GM18502 (cell line): Measurements from ENCODE around the gene CHST15.

Experiments used
- ATAC-seq: cut with Tn5 transposase; IDR thresholded peaks from one replicate; pipeline ENCODE4 v1.9.1; 2021; ENCODE audit warnings: mild to moderate bottlenecking; ENCODE audit not compliant: unreplicated experiment, poor library complexity

CHST15 gene

GRCh38 chr10:124069341-124070264, 23.8 kb downstream of the CHST15 start:
- no peak for ATAC-seq

DNA sequence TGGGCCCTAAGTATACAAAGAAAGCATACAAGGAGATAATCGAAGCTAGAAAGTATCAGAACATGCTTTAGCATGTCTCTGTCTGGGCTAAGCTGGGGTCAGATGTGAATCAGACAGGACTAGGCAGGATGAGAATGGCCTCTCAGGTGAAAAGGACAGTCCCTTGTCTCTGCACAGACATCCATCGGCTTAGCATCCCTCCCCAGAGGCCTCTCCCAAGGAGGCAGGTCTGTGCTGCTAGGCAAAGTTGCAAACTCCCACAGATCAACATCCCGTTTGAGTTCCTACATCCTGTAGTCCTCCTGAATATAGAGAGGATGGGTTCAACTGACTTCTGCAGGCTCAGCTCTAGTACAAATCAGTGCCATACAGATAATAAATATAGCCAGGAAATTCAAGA, 24.5 kb downstream of the CHST15 start:
- ATAC-seq: no peak

DNA sequence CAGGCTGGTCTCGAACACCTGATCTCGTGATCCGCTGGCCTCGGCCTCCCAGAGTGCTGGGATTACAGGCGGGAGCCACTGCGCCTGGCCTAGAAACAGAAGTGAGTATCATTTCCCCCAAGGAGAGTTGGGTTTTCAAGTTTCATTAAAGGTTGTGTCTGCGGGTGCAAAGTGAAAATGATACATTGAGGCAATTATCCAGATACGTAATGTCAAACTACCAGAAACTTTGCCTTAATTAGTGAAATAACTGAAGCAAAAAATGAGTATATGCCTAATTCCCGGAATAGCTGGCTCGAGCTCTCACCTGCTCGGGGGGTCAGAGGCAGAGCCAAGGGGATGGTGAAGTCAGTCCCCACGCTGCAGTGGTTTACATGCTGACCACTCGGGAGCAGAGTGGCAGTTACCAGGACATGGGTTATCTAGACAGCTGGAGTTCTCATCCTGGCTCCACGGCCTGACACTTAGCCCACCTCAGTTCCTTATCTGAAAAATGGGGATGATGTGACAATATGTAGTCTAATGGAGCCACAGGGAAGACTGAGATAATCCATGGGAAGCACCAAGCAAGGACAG, 25.5 kb downstream of the CHST15 start:
- ATAC-seq: no peak

DNA sequence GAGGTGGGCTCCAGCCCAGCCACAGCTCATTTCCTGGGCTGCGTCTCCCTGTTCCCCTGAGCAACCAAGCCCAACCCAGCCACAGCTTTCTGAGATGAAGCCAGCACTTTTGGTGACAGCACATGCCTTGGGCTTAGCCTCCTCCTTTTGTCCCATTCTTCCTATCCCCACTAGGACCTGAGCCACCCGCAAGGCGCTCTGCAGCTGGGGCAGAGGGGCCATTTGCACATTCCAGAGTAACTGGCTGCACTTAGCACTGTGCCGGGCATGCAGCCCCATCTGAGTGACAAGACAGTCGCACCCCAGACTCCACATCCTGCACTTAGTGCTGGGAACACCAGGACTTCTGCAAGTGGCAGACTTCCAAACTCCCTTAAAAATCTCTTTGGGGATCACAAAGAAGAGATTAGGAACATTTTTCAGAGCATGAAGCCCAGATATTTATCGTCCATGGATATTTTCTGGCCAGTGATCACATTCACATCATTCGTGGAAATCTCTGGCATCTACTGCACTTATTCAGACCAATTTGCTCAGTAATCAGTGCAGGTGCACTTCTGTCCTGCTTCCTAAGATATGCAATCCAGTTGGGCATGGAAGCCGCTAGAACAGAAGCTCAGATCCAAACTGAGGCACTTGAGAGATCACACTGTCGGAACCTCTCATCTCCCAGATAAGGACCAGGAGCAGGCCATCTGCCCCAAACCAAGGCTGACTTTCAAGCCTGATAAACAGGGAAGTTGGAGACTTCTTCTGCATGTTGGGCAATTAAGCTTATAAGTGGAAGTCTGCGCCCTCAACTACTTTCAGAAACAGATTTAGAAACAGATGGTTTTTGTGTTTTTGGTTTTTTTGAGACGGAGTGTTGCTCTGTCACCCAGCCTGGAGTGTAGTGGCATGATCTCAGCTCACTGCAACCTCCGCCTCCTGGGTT, 26.4 kb downstream of the CHST15 start:
- no peak for ATAC-seq

DNA sequence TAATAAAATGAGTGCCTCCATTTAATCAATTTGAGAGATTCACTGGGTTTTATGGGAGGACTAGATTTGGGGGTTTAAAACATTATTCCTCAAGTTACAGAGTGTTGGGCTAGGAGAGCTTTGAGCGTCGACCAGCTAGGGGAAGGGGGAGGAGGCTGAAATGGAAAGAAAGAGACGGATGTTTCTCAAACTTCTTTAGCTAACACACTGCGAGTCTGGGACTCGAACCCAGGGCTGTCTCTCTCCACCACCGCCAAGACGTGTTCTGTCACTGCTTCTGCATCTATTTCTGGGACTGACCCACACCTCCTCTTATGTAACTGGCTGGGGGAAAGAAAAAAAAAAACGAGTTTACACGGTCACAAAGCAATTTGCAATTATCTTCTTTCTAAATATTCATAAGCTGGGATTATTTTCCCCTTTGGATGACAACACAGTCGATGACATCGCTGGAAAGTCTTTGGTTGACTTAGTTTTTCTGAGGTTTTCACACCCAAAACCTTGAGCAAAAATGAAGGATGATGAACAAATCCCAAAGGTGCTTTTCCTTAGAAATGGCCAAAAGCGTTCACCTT, 27.2 kb downstream of the CHST15 start:
- ATAC-seq: no peak

GRCh38 chr10:124065382-124066125, 27.8 kb downstream of the CHST15 start:
- no peak for ATAC-seq

GRCh38 chr10:124064676-124065075, 28.7 kb downstream of the CHST15 start:
- no peak for ATAC-seq

GRCh38 chr10:124063750-124064603, 29.4 kb downstream of the CHST15 start:
- peak; percentile 46 for ATAC-seq

DNA sequence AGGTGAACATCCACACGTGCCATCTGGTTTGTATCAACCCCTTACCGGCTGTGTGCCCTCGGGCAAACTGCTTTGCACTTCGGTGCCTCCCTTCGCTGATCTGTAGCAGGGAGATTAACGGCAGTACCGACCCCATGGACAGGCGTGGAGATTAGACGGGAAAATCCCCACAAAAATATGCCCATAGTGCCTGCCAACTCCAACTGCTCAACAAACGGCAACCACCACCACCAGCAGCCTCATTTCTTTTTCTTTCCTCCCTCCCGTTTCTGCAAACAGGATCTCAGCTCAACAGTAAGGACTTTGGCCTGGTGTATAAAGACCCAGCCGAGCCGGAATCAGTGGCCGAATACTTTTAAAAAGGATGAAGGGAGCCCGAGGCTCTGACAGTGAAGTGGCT, 31.0 kb downstream of the CHST15 start:
- ATAC-seq: no peak

DNA sequence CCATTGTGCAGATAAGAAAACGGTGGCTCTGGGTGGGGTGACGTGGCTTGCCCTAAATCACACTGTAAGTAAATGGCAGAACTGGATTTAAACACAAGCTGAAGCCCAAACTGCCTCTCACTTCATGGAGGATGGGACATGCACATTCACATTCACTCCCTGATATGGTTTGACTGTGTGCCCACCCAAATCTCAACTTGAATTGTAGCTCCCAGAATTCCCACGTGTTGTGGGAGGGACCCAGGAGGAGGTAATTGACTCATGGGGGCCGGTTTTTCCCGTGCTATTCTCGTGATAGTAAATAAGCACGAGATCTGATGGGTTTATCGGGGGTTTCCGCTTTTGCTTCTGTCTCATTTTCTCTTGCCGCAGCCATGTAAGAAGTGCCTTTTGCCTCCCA, 32.4 kb downstream of the CHST15 start:
- ATAC-seq: no peak

DNA sequence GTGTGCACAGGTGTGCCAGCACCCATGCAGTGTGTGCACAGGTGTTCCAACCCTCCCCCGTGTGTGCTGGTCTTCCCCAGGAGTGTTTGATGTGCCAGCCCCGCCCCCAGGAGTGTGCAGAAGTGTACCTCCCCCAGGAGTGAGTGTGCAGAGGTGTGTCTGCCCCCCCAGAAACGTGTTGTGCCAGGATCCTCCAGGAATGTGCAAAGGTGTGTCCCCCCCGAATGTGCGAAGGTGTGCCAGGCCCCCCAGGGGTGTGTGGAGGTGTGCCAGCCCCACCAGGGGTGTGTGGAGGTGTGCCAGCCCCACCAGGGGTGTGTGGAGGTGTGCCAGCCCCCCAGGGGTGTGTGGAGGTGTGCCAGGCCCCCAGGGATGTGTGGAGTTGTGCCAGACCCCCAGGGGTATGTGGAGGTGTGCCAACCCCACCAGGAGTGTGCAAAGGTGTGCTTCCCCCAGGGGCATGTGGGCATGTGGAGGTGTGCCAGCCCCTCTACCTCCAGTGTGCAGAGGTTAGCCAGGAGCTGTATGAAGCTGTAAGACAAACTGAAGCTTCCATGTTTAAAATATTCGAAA, 33.2 kb downstream of the CHST15 start:
- ATAC-seq: no peak

DNA sequence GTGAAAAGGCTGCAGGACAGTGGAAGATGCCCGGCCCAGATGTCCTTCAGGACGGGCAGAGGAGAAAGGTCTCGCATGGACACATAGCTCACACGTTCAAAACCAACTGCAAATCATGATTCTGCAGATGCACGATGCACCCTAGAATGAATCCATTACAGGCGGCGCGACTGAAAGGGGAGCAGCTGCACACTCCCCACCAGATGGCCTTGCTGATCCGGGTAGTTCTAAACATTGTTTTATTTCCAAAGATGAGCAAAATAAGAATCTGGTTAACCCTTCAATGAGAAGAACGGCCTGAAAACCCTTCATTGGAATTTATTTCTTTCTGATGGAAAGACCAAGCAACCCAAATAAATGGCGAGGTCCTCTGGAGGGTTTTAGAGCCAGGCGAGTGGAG, 33.8 kb downstream of the CHST15 start:
- no peak for ATAC-seq

- ATAC-seq: no peak
Measured at GRCh38 chr10:124058346-124059003, 34.9 kb downstream of the CHST15 start.

DNA sequence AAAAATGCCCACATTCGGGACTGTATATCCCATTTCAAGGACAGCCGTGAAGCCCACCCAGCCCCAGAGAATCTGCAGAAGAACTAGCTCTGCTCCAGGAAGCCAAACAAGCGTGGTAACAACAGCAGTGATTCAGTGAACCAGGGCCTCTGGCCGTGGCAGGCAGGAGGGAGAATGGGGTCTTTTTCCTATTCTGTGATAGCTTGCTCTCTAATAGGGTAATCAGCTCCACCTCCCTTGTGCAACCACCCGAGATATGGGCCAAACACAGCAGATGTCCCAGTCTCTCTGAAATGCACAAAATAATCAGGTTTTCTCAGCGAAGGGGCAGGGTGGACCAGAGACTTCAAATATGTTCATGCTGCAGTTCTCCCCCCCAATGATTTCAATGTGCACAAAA, 35.8 kb downstream of the CHST15 start:
- no peak for ATAC-seq

GRCh38 chr10:124056337-124056980, 36.9 kb downstream of the CHST15 start:
- ATAC-seq: no peak

- no peak for ATAC-seq
Measured at GRCh38 chr10:124053971-124054370, 39.4 kb downstream of the CHST15 start.

- ATAC-seq: no peak
Measured at GRCh38 chr10:124052561-124052960, 40.8 kb downstream of the CHST15 start.
